GM12865 (cell line): ENCODE data around the gene CRADD.

ENCODE experiments used
- DNase-seq: peaks from one replicate; pipeline ENCODE4 v3.0.0; 2010; ENCODE audit warnings: low read depth
- H3K4me3 ChIP-seq: 2 replicates; pipeline ENCODE4 v1.5.1; 2011; ENCODE audit warnings: mild to moderate bottlenecking, low read depth, low read length, control low read depth
- CTCF ChIP-seq: IDR thresholded peaks from 2 replicates; pipeline ENCODE4 v1.5.1; 2011; ENCODE audit warnings: low read length, control low read depth, low read depth, inconsistent platforms; ENCODE audit not compliant: insufficient read depth; ENCODE audit errors: missing control alignments

Gene CRADD

GRCh38 chr12:93902736-93903562 lies 225.8 kb downstream of the CRADD start:
- no peak for TF ChIP-seq CTCF
- no peak overlapping the region for H3K4me3 ChIP-seq
- no peak for DNase-seq

GRCh38 chr12:93904124-93904523 lies 226.9 kb downstream of the CRADD start:
- TF ChIP-seq CTCF = no peak
- peak; percentile 42 for DNase-seq
- H3K4me3 ChIP-seq = no peak overlapping the region

- DNase-seq = no peak
- TF ChIP-seq CTCF = no peak
- H3K4me3 ChIP-seq = no peak overlapping the region
These were observed 231.1 kb downstream of the CRADD start for GRCh38 chr12:93908264-93908663.

- no peak overlapping the region for H3K4me3 ChIP-seq
- no peak for TF ChIP-seq CTCF
- no peak for DNase-seq
These were observed 231.8 kb downstream of the CRADD start for GRCh38 chr12:93908846-93909567.

- no peak for DNase-seq
These were observed 234.2 kb downstream of the CRADD start for GRCh38 chr12:93911396-93911795.

GRCh38 chr12:93912086-93912733 lies 235.0 kb downstream of the CRADD start:
- no peak overlapping the region for H3K4me3 ChIP-seq
- no peak for TF ChIP-seq CTCF
- no peak for DNase-seq

More at GRCh38 chr12:93911396-93911795, 234.2 kb downstream of the CRADD start:
- no peak overlapping the region for H3K4me3 ChIP-seq
- TF ChIP-seq CTCF = no peak
